Neural progenitor cell (in vitro differentiated cells): Measurements from ENCODE around the gene ERCC8. TPM values are rescaled to one million over a fixed set of nuclear protein-coding genes. Genes with fewer than 3 reads are reported as not detected.

Source experiments
- DNase-seq: peaks from one replicate; pipeline ENCODE4 v3.0.0-alpha.2; 2016; ENCODE audit warnings: low spot score
- H2AFZ ChIP-seq: fragments of 200-600 bp; sonication (generic); replicated peaks from 2 replicates; pipeline ENCODE4 v1.6.1; 2016; ENCODE audit warnings: antibody characterized with exemption
- H3F3A ChIP-seq: fragments of 200-600 bp; sonication (generic); 2 replicates; pipeline ENCODE4 v1.6.1; 2016; ENCODE audit warnings: antibody characterized with exemption, low read depth
- H3K27ac ChIP-seq: fragments of 200-600 bp; sonication (generic); 2 replicates; pipeline ENCODE4 v1.5.1; 2016; ENCODE audit warnings: mild to moderate bottlenecking
- H3K27me3 ChIP-seq: fragments of 200-600 bp; sonication (generic); 2 replicates; pipeline ENCODE4 v1.6.1; 2016; ENCODE audit warnings: mild to moderate bottlenecking, moderate library complexity
- H3K36me3 ChIP-seq: fragments of 200-600 bp; sonication (generic); 2 replicates; pipeline ENCODE4 v1.5.1; 2016
- H3K4me1 ChIP-seq: fragments of 200-600 bp; sonication (generic); 2 replicates; pipeline ENCODE4 v1.6.1; 2016; ENCODE audit warnings: mixed run types
- H3K4me2 ChIP-seq: fragments of 200-600 bp; sonication (generic); 2 replicates; pipeline ENCODE4 v1.6.1; 2016
- H3K4me3 ChIP-seq: fragments of 200-600 bp; sonication (generic); 2 replicates; pipeline ENCODE4 v1.5.1; 2016
- H3K79me2 ChIP-seq: fragments of 200-600 bp; sonication (generic); 2 replicates; pipeline ENCODE4 v1.6.1; 2016; ENCODE audit warnings: low read depth
- H3K9ac ChIP-seq: fragments of 200-600 bp; sonication (generic); 2 replicates; pipeline ENCODE4 v1.6.1; 2016
- H3K9me3 ChIP-seq: fragments of 200-600 bp; sonication (generic); 2 replicates; pipeline ENCODE4 v1.5.1; 2016; ENCODE audit warnings: low read depth
- H4K20me1 ChIP-seq: fragments of 200-600 bp; sonication (generic); 2 replicates; pipeline ENCODE4 v1.6.1; 2016; ENCODE audit warnings: low read depth
- H3K27ac Mint-ChIP-seq: 3 replicates; pipeline ENCODE4 v1.8.0; 2021; ENCODE audit warnings: mixed read lengths
- H3K27me3 Mint-ChIP-seq: 2 replicates; pipeline ENCODE4 v1.8.0; 2022; ENCODE audit warnings: low read depth, mild to moderate bottlenecking, inconsistent platforms, moderate library complexity, mixed read lengths; ENCODE audit not compliant: insufficient read depth
- H3K36me3 Mint-ChIP-seq: 3 replicates; pipeline ENCODE4 v1.8.0; 2021; ENCODE audit warnings: mixed read lengths
- H3K4me1 Mint-ChIP-seq: 3 replicates; pipeline ENCODE4 v1.8.0; 2021; ENCODE audit warnings: mixed read lengths
- H3K4me3 Mint-ChIP-seq: 3 replicates; pipeline ENCODE4 v1.8.0; 2021; ENCODE audit warnings: mild to moderate bottlenecking, moderate library complexity, mixed read lengths
- H3K9me3 Mint-ChIP-seq: 3 replicates; pipeline ENCODE4 v1.8.0; 2020; ENCODE audit warnings: mixed read lengths
- CTCF ChIP-seq: fragments of 200-600 bp; sonication (generic); IDR thresholded peaks from 2 replicates; pipeline ENCODE4 v1.5.1; 2017; ENCODE audit warnings: antibody characterized with exemption, mild to moderate bottlenecking
- EZH2 ChIP-seq: fragments of 200-600 bp; sonication (generic); IDR thresholded peaks from 2 replicates; pipeline ENCODE4 v1.6.1; 2017; ENCODE audit warnings: antibody characterized with exemption, mild to moderate bottlenecking, moderate library complexity
- EZH2phosphoT487 ChIP-seq: fragments of 200-600 bp; sonication (generic); IDR thresholded peaks from 2 replicates; pipeline ENCODE4 v1.6.1; 2017; ENCODE audit warnings: antibody characterized with exemption
- total RNA-seq: library from RNA; depleted of rRNA; stranded (reverse); fragments of >200 nt; gene quantifications from 2 replicates; pipeline ENCODE4 v1.2.3, GENCODE V29; 2015; ENCODE audit warnings: low replicate concordance

ERCC8 gene
- total RNA-seq, 1 donor from 2014 or later, result 48.0 TPM

- H3K4me2 ChIP-seq, result no peak overlapping the region
- peaks cover 6% of the 10 kb centered on the region for H3K9me3 Mint-ChIP-seq
- no peaks in the 10 kb centered on the region for H3K4me1 Mint-ChIP-seq
These were observed 16.8 kb upstream of the ERCC8 start for GRCh38 chr5:60961685-60962084.

DNA sequence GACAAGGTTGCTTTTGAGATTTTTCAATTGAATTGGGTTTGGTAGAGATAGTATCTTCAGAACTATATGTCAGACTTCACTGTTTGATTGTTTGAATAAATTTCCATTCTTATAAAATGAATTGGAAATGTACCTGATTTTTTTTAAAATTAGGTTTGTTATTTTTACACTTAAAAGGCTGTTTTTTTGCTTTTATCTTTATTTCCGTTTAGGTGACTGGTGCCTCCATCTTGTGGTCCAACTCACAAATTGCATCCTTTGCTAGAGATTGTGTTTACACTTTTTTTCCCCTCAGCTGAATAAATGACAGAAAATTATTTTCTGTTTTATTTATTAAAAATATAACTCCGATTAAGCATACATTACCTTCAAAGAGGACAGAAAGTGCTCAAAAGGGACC is 15.7 kb upstream of the ERCC8 start:
- DNase-seq, result peak; percentile 34

More at GRCh38 chr5:60961685-60962084, 16.8 kb upstream of the ERCC8 start:
- Histone ChIP-seq H3K9me3 (no peaks in the 10 kb centered on the region), H3K36me3 (no peaks in the 10 kb centered on the region), H3K4me3 (no peak overlapping the region), H3K79me2 (peaks cover 9% of the 10 kb centered on the region), H3K9ac (no peak overlapping the region), H4K20me1 (peaks cover 7% of the 10 kb centered on the region), H2AFZ (no peak overlapping the region), H3K27me3 (no peaks in the 10 kb centered on the region), H3K27ac (no peak overlapping the region), H3K4me1 (no peaks in the 10 kb centered on the region), H3F3A (no peaks in the 10 kb centered on the region)
- Mint-ChIP-seq H3K27me3 (no peaks in the 10 kb centered on the region), H3K27ac (no peak overlapping the region), H3K4me3 (no peak overlapping the region), H3K36me3 (no peaks in the 10 kb centered on the region)
- TF ChIP-seq CTCF (no peak), EZH2phosphoT487 (no peak), EZH2 (no peak)
- no peak for DNase-seq

GRCh38 chr5:60959156-60959555 is 14.3 kb upstream of the ERCC8 start:
- no peaks in the 10 kb centered on the region for H3F3A ChIP-seq
- H3K27ac ChIP-seq, result no peak overlapping the region
- Mint-ChIP-seq H3K4me1 (no peaks in the 10 kb centered on the region), H3K4me3 (no peak overlapping the region), H3K27ac (no peak overlapping the region), H3K27me3 (no peaks in the 10 kb centered on the region), H3K36me3 (peaks cover 2% of the 10 kb centered on the region), H3K9me3 (peaks cover 12% of the 10 kb centered on the region)
- no peak overlapping the region for H2AFZ ChIP-seq
- H3K27me3 ChIP-seq, result no peaks in the 10 kb centered on the region
- H3K9ac ChIP-seq, result no peak overlapping the region
- H3K4me2 ChIP-seq, result no peak overlapping the region
- peaks cover 6% of the 10 kb centered on the region for H3K79me2 ChIP-seq
- H3K36me3 ChIP-seq, result no peaks in the 10 kb centered on the region
- H4K20me1 ChIP-seq, result peaks cover 7% of the 10 kb centered on the region
- H3K9me3 ChIP-seq, result no peaks in the 10 kb centered on the region
- TF ChIP-seq EZH2phosphoT487 (no peak), CTCF (peak; percentile 28)
- no peak for DNase-seq
- H3K4me3 ChIP-seq, result no peak overlapping the region
- H3K4me1 ChIP-seq, result no peaks in the 10 kb centered on the region

More for the DNA sequence above, 15.7 kb upstream of the ERCC8 start:
- TF ChIP-seq EZH2phosphoT487, result no peak
- TF ChIP-seq EZH2, result no peak
- peak; percentile 67 for TF ChIP-seq CTCF
- H3K27ac ChIP-seq, result no peak overlapping the region
- H3K9me3 Mint-ChIP-seq, result peaks cover 7% of the 10 kb centered on the region
- peaks cover 7% of the 10 kb centered on the region for H4K20me1 ChIP-seq
- no peak overlapping the region for H2AFZ ChIP-seq
- no peaks in the 10 kb centered on the region for H3K27me3 ChIP-seq
- no peak overlapping the region for H3K27ac Mint-ChIP-seq
- no peaks in the 10 kb centered on the region for H3K36me3 ChIP-seq
- no peaks in the 10 kb centered on the region for H3K79me2 ChIP-seq
- no peaks in the 10 kb centered on the region for H3K4me1 ChIP-seq
- H3K27me3 Mint-ChIP-seq, result no peaks in the 10 kb centered on the region
- H3K9ac ChIP-seq, result no peak overlapping the region
- H3K4me2 ChIP-seq, result no peak overlapping the region
- no peak overlapping the region for H3K4me3 ChIP-seq
- H3K4me3 Mint-ChIP-seq, result no peak overlapping the region
- no peaks in the 10 kb centered on the region for H3K36me3 Mint-ChIP-seq
- no peaks in the 10 kb centered on the region for H3K4me1 Mint-ChIP-seq
- H3F3A ChIP-seq, result no peaks in the 10 kb centered on the region
- H3K9me3 ChIP-seq, result no peaks in the 10 kb centered on the region
